ENCODE data around the gene PSMA5.

- no peak for TF ChIP-seq POLR2A (IDR thresholded peaks at IDR 0.05)
- no peak for TF ChIP-seq CTCF (IDR thresholded peaks at IDR 0.05)
Measured at GRCh38 chr1:109388884-109389637, 37.2 kb downstream of the PSMA5 start.

Measured in Peyer's patch (tissue), 4 donors.